ENCODE data around the gene ULBP2. TPM values are rescaled to one million over a fixed set of nuclear protein-coding genes. Genes with fewer than 3 reads are reported as not detected.
"Not testable (repeated sequence)": the region's sequence is repeated elsewhere in the genome, so short reads cannot be mapped to it uniquely, and the experiment has no call there.

ULBP2 gene
- total RNA-seq, 1 donor from 2014 or later, result not detected

- Mint-ChIP-seq H3K27me3 (peaks cover 96% of the 10 kb centered on the region), H3K27ac (no peak overlapping the region), H3K4me3 (no peak overlapping the region), H3K4me1 (ENCODE audit: unreplicated experiment) (peaks cover 5% of the 10 kb centered on the region), H3K36me3 (peaks cover 3% of the 10 kb centered on the region), H3K9me3 (no peaks in the 10 kb centered on the region)
- no peak for DNase-seq (ENCODE audit: extremely low spot score, unreplicated experiment)
- TF ChIP-seq CTCF (conservative IDR thresholded peaks at IDR 0.05), result no peak
Observed at GRCh38 chr6:149935246-149935645, 6.6 kb upstream of the ULBP2 start.

GRCh38 chr6:149935668-149936067 is 6.1 kb upstream of the ULBP2 start:
- no peak for TF ChIP-seq CTCF (conservative IDR thresholded peaks at IDR 0.05)
- Mint-ChIP-seq H3K9me3 (no peaks in the 10 kb centered on the region), H3K36me3 (peaks cover 3% of the 10 kb centered on the region), H3K4me1 (ENCODE audit: unreplicated experiment) (peaks cover 5% of the 10 kb centered on the region), H3K27ac (no peak overlapping the region), H3K27me3 (peaks cover 96% of the 10 kb centered on the region), H3K4me3 (no peak overlapping the region)
- no peak for DNase-seq (ENCODE audit: extremely low spot score, unreplicated experiment)

GRCh38 chr6:149936743-149937142 is 5.1 kb upstream of the ULBP2 start:
- Mint-ChIP-seq H3K27me3 (peaks cover 96% of the 10 kb centered on the region), H3K9me3 (no peaks in the 10 kb centered on the region), H3K4me3 (no peak overlapping the region), H3K4me1 (ENCODE audit: unreplicated experiment) (peaks cover 9% of the 10 kb centered on the region), H3K27ac (no peak overlapping the region), H3K36me3 (peaks cover 3% of the 10 kb centered on the region)
- DNase-seq (ENCODE audit: extremely low spot score, unreplicated experiment), result no peak
- no peak for TF ChIP-seq CTCF (conservative IDR thresholded peaks at IDR 0.05)

- H3K36me3 Mint-ChIP-seq; DNase-seq (ENCODE audit: extremely low spot score, unreplicated experiment); H3K27ac Mint-ChIP-seq; H3K4me1 Mint-ChIP-seq (ENCODE audit: unreplicated experiment); H3K9me3 Mint-ChIP-seq: not testable (repeated sequence)
- peaks cover 98% of the 10 kb centered on the region for H3K27me3 Mint-ChIP-seq
- peak overlapping the region; percentile 62 for H3K4me3 Mint-ChIP-seq
Observed at GRCh38 chr6:149938013-149938570, 3.7 kb upstream of the ULBP2 start.

- no peak for DNase-seq (ENCODE audit: extremely low spot score, unreplicated experiment)
Observed at GRCh38 chr6:149938571-149939355, 3.1 kb upstream of the ULBP2 start.

More at GRCh38 chr6:149938571-149939355, 3.1 kb upstream of the ULBP2 start:
- Mint-ChIP-seq H3K4me1 (ENCODE audit: unreplicated experiment) (peaks cover 9% of the 10 kb centered on the region), H3K27ac (peak overlapping the region; percentile 60), H3K4me3 (peak overlapping the region; percentile 82), H3K27me3 (peaks cover 98% of the 10 kb centered on the region), H3K36me3 (peaks cover 3% of the 10 kb centered on the region), H3K9me3 (no peaks in the 10 kb centered on the region)
- TF ChIP-seq CTCF (conservative IDR thresholded peaks at IDR 0.05), result no peak

Data from type B pancreatic cell (in vitro differentiated cells).